Astrocyte (in vitro differentiated cells and primary cell): Measurements from ENCODE around the gene SCAMP3. TPM values are rescaled to one million over a fixed set of nuclear protein-coding genes. Genes with fewer than 3 reads are reported as not detected.
"Not testable (repeated sequence)": the region's sequence is repeated elsewhere in the genome, so short reads cannot be mapped to it uniquely, and the experiment has no call there.

Experiments
- DNase-seq: peaks from one replicate; pipeline ENCODE4 v3.0.0-alpha.2; 2010; ENCODE audit warnings: low read depth
- FAIRE-seq: peaks from 2 replicates; lab custom pipeline; 2011; peaks lifted over from hg19 to GRCh38; lab: Jason Lieb, UNC
- H2AFZ ChIP-seq: 2 replicates; pipeline ENCODE4 v1.6.0; 2012; ENCODE audit warnings: low read depth, low read length, inconsistent platforms
- H3K27ac ChIP-seq: 2 replicates; pipeline ENCODE4 v1.5.1; 2011; ENCODE audit warnings: low read depth, low read length, inconsistent platforms
- H3K27me3 ChIP-seq: 2 replicates; pipeline ENCODE4 v1.6.0; 2011; ENCODE audit warnings: low read length, inconsistent platforms; ENCODE audit not compliant: insufficient read depth
- H3K36me3 ChIP-seq: 2 replicates; pipeline ENCODE4 v1.5.1; 2011; ENCODE audit warnings: low read length, inconsistent platforms; ENCODE audit not compliant: insufficient read depth
- H3K4me1 ChIP-seq: 2 replicates; pipeline ENCODE4 v1.5.1; 2011; ENCODE audit warnings: low read length, inconsistent platforms; ENCODE audit not compliant: insufficient read depth
- H3K4me2 ChIP-seq: 2 replicates; pipeline ENCODE4 v1.6.0; 2012; ENCODE audit warnings: low read length, inconsistent platforms
- H3K4me3 ChIP-seq: 2 replicates; pipeline ENCODE4 v1.5.1; 2011; ENCODE audit warnings: low read depth, mild to moderate bottlenecking, low read length, inconsistent platforms; ENCODE audit not compliant: insufficient read depth
- H3K79me2 ChIP-seq: 2 replicates; pipeline ENCODE4 v1.6.0; 2012; ENCODE audit warnings: mild to moderate bottlenecking, low read length, inconsistent platforms; ENCODE audit not compliant: insufficient read depth
- H3K9ac ChIP-seq: 2 replicates; pipeline ENCODE4 v1.6.0; 2012; ENCODE audit warnings: mild to moderate bottlenecking, low read length, inconsistent platforms
- H3K9me3 ChIP-seq: 2 replicates; pipeline ENCODE4 v1.5.1; 2012; ENCODE audit warnings: low read depth, mild to moderate bottlenecking, low read length, inconsistent platforms; ENCODE audit not compliant: insufficient read depth
- H4K20me1 ChIP-seq: 2 replicates; pipeline ENCODE4 v1.6.0; 2012; ENCODE audit warnings: low read length, inconsistent platforms; ENCODE audit not compliant: insufficient read depth
- H3K27ac Mint-ChIP-seq: one replicate; pipeline ENCODE4 v1.8.0; 2021; ENCODE audit warnings: mild to moderate bottlenecking, mixed read lengths; ENCODE audit not compliant: unreplicated experiment
- H3K27me3 Mint-ChIP-seq: one replicate; pipeline ENCODE4 v1.8.0; 2021; ENCODE audit warnings: low read depth, mixed read lengths; ENCODE audit not compliant: unreplicated experiment
- H3K36me3 Mint-ChIP-seq: one replicate; pipeline ENCODE4 v1.8.0; 2021; ENCODE audit warnings: low read depth, mixed read lengths; ENCODE audit not compliant: unreplicated experiment
- H3K4me1 Mint-ChIP-seq: one replicate; pipeline ENCODE4 v1.8.0; 2021; ENCODE audit warnings: low read depth, mixed read lengths; ENCODE audit not compliant: unreplicated experiment
- H3K4me3 Mint-ChIP-seq: one replicate; pipeline ENCODE4 v1.8.0; 2021; ENCODE audit warnings: mild to moderate bottlenecking, moderate library complexity, mixed read lengths; ENCODE audit not compliant: unreplicated experiment
- H3K9me3 Mint-ChIP-seq: one replicate; pipeline ENCODE4 v1.8.0; 2021; ENCODE audit warnings: mild to moderate bottlenecking, mixed read lengths; ENCODE audit not compliant: unreplicated experiment
- CTCF ChIP-seq: IDR thresholded peaks from 2 replicates; pipeline ENCODE4 v1.5.1; 2011; ENCODE audit warnings: low read depth, mild to moderate bottlenecking, inconsistent platforms, low read length, moderate library complexity; ENCODE audit not compliant: insufficient read depth
- EZH2 ChIP-seq: IDR thresholded peaks from 2 replicates; pipeline ENCODE4 v1.6.1; 2012; ENCODE audit warnings: mild to moderate bottlenecking, low read length, inconsistent platforms; ENCODE audit not compliant: insufficient read depth
- total RNA-seq: library from RNA; stranded (reverse); gene quantifications from 2 replicates; pipeline ENCODE4 v1.2.1, GENCODE V29; 2021

Gene SCAMP3
- total RNA-seq, 1 donor from 2014 or later = 68.9 TPM

- peaks cover 3% of the 10 kb centered on the region for H3K79me2 ChIP-seq
- TF ChIP-seq CTCF (no peak), EZH2 (no peak)
- H3K4me1 ChIP-seq = peaks cover 6% of the 10 kb centered on the region
- H2AFZ ChIP-seq = peak overlapping the region; percentile 11
- H3K4me1 Mint-ChIP-seq = peaks cover 7% of the 10 kb centered on the region
- DNase-seq = no peak
- no peak overlapping the region for H3K4me3 Mint-ChIP-seq
- H3K36me3 ChIP-seq = no peaks in the 10 kb centered on the region
- no peak overlapping the region for H3K27ac ChIP-seq
- H3K27me3 ChIP-seq = no peaks in the 10 kb centered on the region
- H3K9me3 ChIP-seq = no peaks in the 10 kb centered on the region
- H3K9me3 Mint-ChIP-seq = no peaks in the 10 kb centered on the region
- peak overlapping the region; percentile 19 for H3K4me2 ChIP-seq
- peak overlapping the region; percentile 62 for H3K27ac Mint-ChIP-seq
- FAIRE-seq = no peak
- no peak overlapping the region for H3K4me3 ChIP-seq
- H3K36me3 Mint-ChIP-seq = peaks cover 4% of the 10 kb centered on the region
- H3K9ac ChIP-seq = no peak overlapping the region
- no peaks in the 10 kb centered on the region for H4K20me1 ChIP-seq
- no peaks in the 10 kb centered on the region for H3K27me3 Mint-ChIP-seq
These were observed 42.5 kb downstream of the SCAMP3 start for GRCh38 chr1:155219592-155220031.

GRCh38 chr1:155218854-155219591 lies 43.1 kb downstream of the SCAMP3 start:
- no peak for FAIRE-seq
- no peaks in the 10 kb centered on the region for H3K9me3 Mint-ChIP-seq
- no peaks in the 10 kb centered on the region for H3K27me3 Mint-ChIP-seq

GRCh38 chr1:155214702-155215101 lies 47.5 kb downstream of the SCAMP3 start:
- FAIRE-seq, H3K4me3 Mint-ChIP-seq, H3K27ac ChIP-seq, H3K4me2 ChIP-seq, H3K9me3 Mint-ChIP-seq, H3K27me3 ChIP-seq, H3K27ac Mint-ChIP-seq, H2AFZ ChIP-seq, H3K4me3 ChIP-seq, H3K9ac ChIP-seq, H4K20me1 ChIP-seq, H3K4me1 Mint-ChIP-seq, DNase-seq, H3K36me3 Mint-ChIP-seq, H3K36me3 ChIP-seq, H3K79me2 ChIP-seq, H3K9me3 ChIP-seq, H3K4me1 ChIP-seq, H3K27me3 Mint-ChIP-seq: not testable (repeated sequence)

More at GRCh38 chr1:155218854-155219591, 43.1 kb downstream of the SCAMP3 start:
- H3K4me3 Mint-ChIP-seq = peak overlapping the region; percentile 22
- Histone ChIP-seq H3K79me2 (peaks cover 2% of the 10 kb centered on the region), H3K4me1 (peaks cover under 1% of the 10 kb centered on the region), H4K20me1 (no peaks in the 10 kb centered on the region), H3K9ac (no peak overlapping the region), H3K27me3 (no peaks in the 10 kb centered on the region), H3K9me3 (no peaks in the 10 kb centered on the region), H3K4me3 (no peak overlapping the region), H3K4me2 (peak overlapping the region; percentile 19), H3K27ac (no peak overlapping the region), H2AFZ (peak overlapping the region; percentile 11), H3K36me3 (no peaks in the 10 kb centered on the region)
- peaks cover 2% of the 10 kb centered on the region for H3K4me1 Mint-ChIP-seq
- H3K36me3 Mint-ChIP-seq = peaks cover 4% of the 10 kb centered on the region
- H3K27ac Mint-ChIP-seq = peak overlapping the region; percentile 62
- TF ChIP-seq CTCF (no peak), EZH2 (no peak)
- DNase-seq = no peak

- not testable (repeated sequence) for H3K9me3 Mint-ChIP-seq, H3K27me3 ChIP-seq, H3K36me3 ChIP-seq, H3K4me2 ChIP-seq, H3K27me3 Mint-ChIP-seq, H3K9ac ChIP-seq, H3K4me3 Mint-ChIP-seq, H4K20me1 ChIP-seq, H3K9me3 ChIP-seq, H3K27ac Mint-ChIP-seq, DNase-seq, H3K4me1 Mint-ChIP-seq, H3K4me3 ChIP-seq, FAIRE-seq, H2AFZ ChIP-seq, H3K27ac ChIP-seq, H3K36me3 Mint-ChIP-seq
- H3K79me2 ChIP-seq = peaks cover 12% of the 10 kb centered on the region
- peaks cover 18% of the 10 kb centered on the region for H3K4me1 ChIP-seq
These were observed 50.1 kb downstream of the SCAMP3 start for GRCh38 chr1:155212051-155212440.
